ENCODE results near the gene GHSR. TPM values are rescaled to one million over a fixed set of nuclear protein-coding genes. Genes with fewer than 3 reads are reported as not detected.
"Not testable (repeated sequence)": the region's sequence is repeated elsewhere in the genome, so short reads cannot be mapped to it uniquely, and the experiment has no call there.

Gene GHSR, protein sequence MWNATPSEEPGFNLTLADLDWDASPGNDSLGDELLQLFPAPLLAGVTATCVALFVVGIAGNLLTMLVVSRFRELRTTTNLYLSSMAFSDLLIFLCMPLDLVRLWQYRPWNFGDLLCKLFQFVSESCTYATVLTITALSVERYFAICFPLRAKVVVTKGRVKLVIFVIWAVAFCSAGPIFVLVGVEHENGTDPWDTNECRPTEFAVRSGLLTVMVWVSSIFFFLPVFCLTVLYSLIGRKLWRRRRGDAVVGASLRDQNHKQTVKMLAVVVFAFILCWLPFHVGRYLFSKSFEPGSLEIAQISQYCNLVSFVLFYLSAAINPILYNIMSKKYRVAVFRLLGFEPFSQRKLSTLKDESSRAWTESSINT
- polyA plus RNA-seq (2013, experiment 1 of 2), result not detected
- polyA plus RNA-seq (2013, experiment 2 of 2), result not detected

DNA sequence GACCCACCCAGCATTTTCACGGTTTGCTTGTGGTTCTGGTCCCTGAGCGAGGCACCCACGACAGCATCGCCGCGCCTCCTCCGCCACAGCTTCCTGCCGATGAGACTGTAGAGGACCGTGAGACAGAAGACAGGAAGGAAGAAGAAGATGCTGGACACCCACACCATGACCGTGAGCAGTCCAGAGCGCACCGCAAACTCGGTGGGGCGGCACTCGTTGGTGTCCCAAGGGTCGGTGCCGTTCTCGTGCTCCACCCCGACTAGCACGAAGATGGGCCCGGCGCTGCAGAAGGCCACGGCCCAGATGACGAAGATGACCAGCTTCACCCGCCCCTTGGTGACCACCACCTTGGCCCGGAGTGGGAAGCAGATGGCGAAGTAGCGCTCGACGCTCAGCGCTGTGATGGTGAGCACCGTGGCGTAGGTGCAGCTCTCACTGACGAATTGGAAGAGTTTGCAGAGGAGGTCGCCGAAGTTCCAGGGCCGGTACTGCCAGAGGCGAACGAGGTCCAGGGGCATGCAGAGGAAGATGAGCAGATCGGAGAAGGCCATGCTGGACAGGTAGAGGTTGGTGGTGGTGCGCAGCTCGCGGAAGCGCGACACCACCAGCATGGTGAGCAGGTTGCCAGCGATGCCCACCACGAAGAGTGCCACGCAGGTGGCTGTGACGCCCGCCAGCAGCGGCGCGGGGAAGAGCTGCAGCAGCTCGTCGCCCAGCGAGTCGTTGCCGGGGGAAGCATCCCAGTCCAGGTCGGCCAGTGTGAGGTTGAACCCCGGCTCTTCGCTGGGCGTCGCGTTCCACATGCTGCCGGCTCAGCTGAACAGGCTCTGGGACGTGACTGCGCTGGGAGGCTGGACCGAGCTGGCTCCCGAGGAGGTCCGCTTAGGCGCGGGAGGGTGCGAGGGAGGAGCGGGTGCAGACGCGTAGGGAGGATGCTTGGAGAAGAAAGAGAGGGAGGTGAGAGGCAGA lies at the start of gene GHSR:
Gene GHSR, minus strand, starts transcription at position 846 of the 969 bp plus-strand sequence. Its CDS starts 43 bp downstream, at position 803.
- H3K9ac ChIP-seq (ENCODE audit: low read depth, low read length, poor library complexity), result peak within 1 kb of the TSS; percentile 15
- no peak within 1 kb of the TSS for H3K4me3 ChIP-seq (ENCODE audit: low read length in 2 of 2)
- no peak within 1 kb of the TSS for H4K91ac ChIP-seq (ENCODE audit: low read depth, low read length, poor library complexity)
- peak within 1 kb of the TSS; percentile 64 for H3K14ac ChIP-seq (ENCODE audit: low read length)
- H2AK5ac ChIP-seq (ENCODE audit: low read depth, low read length), result no peak within 1 kb of the TSS
- H3K4me2 ChIP-seq (ENCODE audit: insufficient read depth, low read length, poor library complexity, severe bottlenecking), result peak within 1 kb of the TSS; percentile 36
- H2BK15ac ChIP-seq (ENCODE audit: low read length), result no peak within 1 kb of the TSS
- H3K9me3 ChIP-seq (replicated peaks in 1 of 2; ENCODE audit: control insufficient read depth in 2 of 2, insufficient read depth in 1 of 2, low read depth in 1 of 2, low read length in 2 of 2), result peaks cover 5 to 12% of the 10 kb centered on the region in 2 donors
- no peak within 1 kb of the TSS for H2BK12ac ChIP-seq (ENCODE audit: low read length)
- peak within 1 kb of the TSS; percentile 91 for H3K23ac ChIP-seq (ENCODE audit: low read depth, low read length, poor library complexity)
- H3K27me3 ChIP-seq (ENCODE audit: control insufficient read depth in 3 of 3, insufficient read depth in 3 of 3, low read depth in 1 of 3, low read length in 3 of 3), result peaks cover 20 to 75% (median 36%) of the 10 kb centered on the region in 3 experiments
- no peak within 1 kb of the TSS for H2BK120ac ChIP-seq (ENCODE audit: low read depth, low read length)
- H3K27ac ChIP-seq (replicated peaks; ENCODE audit: low read length), result no peak within 1 kb of the TSS
- H3K36me3 ChIP-seq (replicated peaks in 1 of 2; ENCODE audit: control insufficient read depth in 2 of 2, insufficient read depth in 2 of 2, low read length in 2 of 2), result no peaks in the 10 kb centered on the region
- H2AFZ ChIP-seq (ENCODE audit: low read length), result no peak within 1 kb of the TSS
- H2BK5ac ChIP-seq (ENCODE audit: low read length), result no peak within 1 kb of the TSS
- H3K18ac ChIP-seq (ENCODE audit: low read length), result no peak within 1 kb of the TSS
- DNase-seq (ENCODE audit: low spot score), result no peak
- H3K4me1 ChIP-seq (ENCODE audit: control insufficient read depth in 2 of 2, insufficient read depth in 1 of 2, low read depth in 1 of 2, low read length in 2 of 2), result peaks cover 2 to 10% of the 10 kb centered on the region in 2 donors
- peak within 1 kb of the TSS; percentile 72 for H4K8ac ChIP-seq (ENCODE audit: low read depth, low read length)
- no peak within 1 kb of the TSS for H3K4ac ChIP-seq (ENCODE audit: low read length)
- H3K79me1 ChIP-seq (ENCODE audit: low read depth, low read length), result no peaks in the 10 kb centered on the region
- no CpG with 5 or more reads among the region's 76 CpGs for WGBS, 2 donors (ENCODE audit: extremely low coverage in 2 of 2, insufficient read length in 2 of 2, insufficient replicate concordance in 1 of 2)

DNA sequence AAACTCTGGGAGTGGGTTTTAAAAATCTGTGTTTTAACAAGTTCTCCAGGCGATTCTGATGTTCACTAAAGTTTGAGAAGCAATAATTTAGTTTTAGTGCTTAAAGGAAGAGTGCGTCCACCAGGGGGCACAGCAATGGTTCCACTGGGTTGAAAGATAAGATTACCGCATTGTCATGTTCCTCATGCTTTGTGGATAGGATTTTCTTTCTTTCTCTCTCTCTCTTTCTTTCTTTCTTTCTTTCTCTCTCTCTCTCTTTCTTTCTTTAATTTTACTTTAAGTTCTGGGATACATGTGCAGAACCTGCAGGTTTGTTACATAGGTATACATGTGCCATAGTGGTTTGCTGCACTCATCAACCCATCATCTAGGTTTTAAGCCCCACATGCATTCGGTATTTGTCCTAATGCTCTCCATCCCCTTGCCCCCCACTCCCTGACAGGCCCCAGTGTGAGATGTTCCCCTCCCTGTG lies 42.0 kb upstream of the GHSR start:
- H3K4me3 ChIP-seq (ENCODE audit: low read length in 2 of 2); H2AFZ ChIP-seq (ENCODE audit: low read length); H3K4me2 ChIP-seq (ENCODE audit: insufficient read depth, low read length, poor library complexity, severe bottlenecking); H2AK5ac ChIP-seq (ENCODE audit: low read depth, low read length); H4K91ac ChIP-seq (ENCODE audit: low read depth, low read length, poor library complexity); H3K4me1 ChIP-seq (ENCODE audit: control insufficient read depth in 2 of 2, insufficient read depth in 1 of 2, low read depth in 1 of 2, low read length in 2 of 2); H3K79me1 ChIP-seq (ENCODE audit: low read depth, low read length); H3K27me3 ChIP-seq (ENCODE audit: control insufficient read depth in 3 of 3, insufficient read depth in 3 of 3, low read depth in 1 of 3, low read length in 3 of 3); H2BK5ac ChIP-seq (ENCODE audit: low read length); H3K18ac ChIP-seq (ENCODE audit: low read length); H3K23ac ChIP-seq (ENCODE audit: low read depth, low read length, poor library complexity); H2BK120ac ChIP-seq (ENCODE audit: low read depth, low read length); H3K36me3 ChIP-seq (replicated peaks in 1 of 2; ENCODE audit: control insufficient read depth in 2 of 2, insufficient read depth in 2 of 2, low read length in 2 of 2); H2BK12ac ChIP-seq (ENCODE audit: low read length); H3K9ac ChIP-seq (ENCODE audit: low read depth, low read length, poor library complexity); H3K27ac ChIP-seq (replicated peaks; ENCODE audit: low read length); H2BK15ac ChIP-seq (ENCODE audit: low read length); H3K14ac ChIP-seq (ENCODE audit: low read length); H3K9me3 ChIP-seq (replicated peaks in 1 of 2; ENCODE audit: control insufficient read depth in 2 of 2, insufficient read depth in 1 of 2, low read depth in 1 of 2, low read length in 2 of 2); H4K8ac ChIP-seq (ENCODE audit: low read depth, low read length); H3K4ac ChIP-seq (ENCODE audit: low read length): not testable (repeated sequence)
- WGBS, 2 donors (ENCODE audit: extremely low coverage in 2 of 2, insufficient read length in 2 of 2, insufficient replicate concordance in 1 of 2), result no CpG with 5 or more reads among the region's 4 CpGs
- peak; percentile 31 for DNase-seq (ENCODE audit: low spot score)

DNA sequence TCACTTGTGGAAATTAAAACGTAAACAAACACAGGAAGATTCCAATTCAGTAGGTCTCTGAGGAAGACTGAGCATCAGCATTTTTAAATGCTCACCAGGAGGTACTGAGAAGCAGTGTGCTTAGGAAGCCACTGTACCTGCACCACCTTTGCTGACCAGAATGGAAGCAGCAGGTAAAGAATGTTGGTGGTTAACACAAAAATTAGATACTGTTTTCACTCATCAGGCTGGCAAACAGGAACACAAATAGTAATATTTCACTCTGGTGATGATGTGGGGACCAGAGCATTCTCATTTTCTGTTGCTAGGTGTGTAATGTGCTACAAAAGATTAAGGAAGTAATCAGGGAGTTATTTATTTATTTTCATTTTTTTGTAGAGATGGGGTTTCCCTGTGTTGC lies 29.9 kb upstream of the GHSR start:
- Histone ChIP-seq H3K4me2 (ENCODE audit: insufficient read depth, low read length, poor library complexity, severe bottlenecking) (no peak overlapping the region), H2BK120ac (ENCODE audit: low read depth, low read length) (no peak overlapping the region), H2BK12ac (ENCODE audit: low read length) (no peak overlapping the region), H3K23ac (ENCODE audit: low read depth, low read length, poor library complexity) (no peak overlapping the region), H3K9ac (ENCODE audit: low read depth, low read length, poor library complexity) (no peak overlapping the region), H3K27me3 (ENCODE audit: control insufficient read depth in 3 of 3, insufficient read depth in 3 of 3, low read depth in 1 of 3, low read length in 3 of 3) (peaks cover 0 to 13% (median 0%) of the 10 kb centered on the region in 3 experiments), H4K91ac (ENCODE audit: low read depth, low read length, poor library complexity) (no peak overlapping the region), H3K36me3 (replicated peaks in 1 of 2; ENCODE audit: control insufficient read depth in 2 of 2, insufficient read depth in 2 of 2, low read length in 2 of 2) (no peaks in the 10 kb centered on the region), H3K4me3 (ENCODE audit: low read length in 2 of 2) (no peak overlapping the region), H3K4ac (ENCODE audit: low read length) (no peak overlapping the region), H2AFZ (ENCODE audit: low read length) (no peak overlapping the region), H4K8ac (ENCODE audit: low read depth, low read length) (no peak overlapping the region), H3K9me3 (replicated peaks in 1 of 2; ENCODE audit: control insufficient read depth in 2 of 2, insufficient read depth in 1 of 2, low read depth in 1 of 2, low read length in 2 of 2) (no peaks in the 10 kb centered on the region), H2AK5ac (ENCODE audit: low read depth, low read length) (no peak overlapping the region), H2BK15ac (ENCODE audit: low read length) (no peak overlapping the region), H3K79me1 (ENCODE audit: low read depth, low read length) (no peaks in the 10 kb centered on the region), H3K14ac (ENCODE audit: low read length) (no peak overlapping the region), H3K18ac (ENCODE audit: low read length) (no peak overlapping the region), H3K4me1 (ENCODE audit: control insufficient read depth in 2 of 2, insufficient read depth in 1 of 2, low read depth in 1 of 2, low read length in 2 of 2) (peaks cover 0 to 2% of the 10 kb centered on the region in 2 donors), H3K27ac (replicated peaks; ENCODE audit: low read length) (no peak overlapping the region), H2BK5ac (ENCODE audit: low read length) (no peak overlapping the region)
- DNase-seq (ENCODE audit: low spot score), result no peak
- no CpG with 5 or more reads among the region's 1 CpG for WGBS, 2 donors (ENCODE audit: extremely low coverage in 2 of 2, insufficient read length in 2 of 2, insufficient replicate concordance in 1 of 2)
